HCEC 1CT (cell line): ENCODE results near the gene MAP3K13.
"Not testable (repeated sequence)": the region's sequence is repeated elsewhere in the genome, so short reads cannot be mapped to it uniquely, and the experiment has no call there.

Experiments used
- DNase-seq: peaks from one replicate; pipeline ENCODE4 v3.0.0-alpha.2; 2017

Gene MAP3K13

GRCh38 chr3:185399737-185400667 is 37.1 kb downstream of the MAP3K13 start:
- DNase-seq: peak; percentile 72

DNA sequence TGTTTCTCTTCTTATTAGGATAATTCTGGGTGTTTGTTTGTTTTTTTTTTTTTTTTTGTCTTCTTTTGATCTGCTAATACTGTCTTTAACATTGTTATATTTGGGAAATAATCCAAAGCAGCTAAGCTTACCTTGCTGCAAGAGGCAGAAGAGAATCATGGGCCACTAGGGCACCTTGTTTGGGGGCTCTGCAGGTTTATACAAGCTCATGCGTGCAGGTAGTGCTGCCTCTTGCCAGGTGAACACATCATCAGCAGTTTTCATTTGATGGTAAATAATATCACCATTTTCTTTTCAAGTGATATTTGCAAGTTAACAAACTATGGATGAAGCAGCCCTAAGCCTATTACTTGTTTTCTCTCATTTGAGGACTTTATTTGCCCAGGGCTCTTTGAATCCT is 37.9 kb downstream of the MAP3K13 start:
- no peak for DNase-seq

DNA sequence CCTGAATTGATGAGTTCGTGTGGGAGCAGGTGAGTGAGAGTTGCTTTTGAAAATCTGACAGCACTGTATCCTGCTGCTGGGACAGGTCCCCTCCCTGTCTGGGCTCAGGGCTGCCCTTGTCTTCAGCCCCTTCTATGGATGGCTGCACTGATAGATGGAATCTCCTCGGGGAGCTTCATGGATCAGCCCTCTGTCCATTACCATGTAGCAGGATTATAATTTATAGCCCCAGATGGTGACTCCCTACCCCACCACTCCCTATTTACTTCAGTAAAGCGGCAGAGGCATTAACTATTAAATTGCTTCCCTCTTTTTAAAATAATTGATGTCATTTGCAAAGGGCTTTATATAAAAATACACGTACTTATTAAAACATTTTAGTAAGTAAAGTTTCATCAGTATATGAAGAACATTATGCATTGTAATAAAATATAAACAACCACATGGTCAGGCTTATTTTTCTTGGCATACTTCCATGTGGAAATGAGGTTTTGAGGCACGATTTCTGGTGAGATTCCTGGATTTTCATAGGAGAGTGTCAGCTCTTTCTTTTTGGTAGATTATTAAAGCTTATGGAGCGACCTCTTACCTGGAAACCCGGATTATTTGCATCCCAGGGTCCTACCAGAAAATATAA is 38.5 kb downstream of the MAP3K13 start:
- DNase-seq: peak; percentile 27

- peak; percentile 55 for DNase-seq
Measured at GRCh38 chr3:185402561-185402960, 39.6 kb downstream of the MAP3K13 start.

DNA sequence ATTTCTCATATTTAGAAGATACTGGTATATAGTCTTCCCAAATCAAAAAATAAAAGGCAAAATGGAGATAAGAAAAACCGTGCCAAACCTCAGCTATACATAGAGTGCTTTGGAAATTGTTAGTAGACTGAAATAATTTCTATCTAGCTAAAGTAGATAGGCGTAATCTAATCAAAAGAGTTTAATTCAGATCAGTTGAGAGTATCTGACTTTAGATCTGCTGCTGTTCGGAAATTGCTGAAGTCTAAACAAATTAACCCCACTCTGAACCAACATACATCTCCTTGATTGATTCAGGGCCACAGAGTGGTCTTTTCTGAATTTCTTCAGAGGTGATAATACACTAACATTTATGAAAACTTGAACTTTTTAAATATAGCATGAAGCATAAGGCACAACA is 40.1 kb downstream of the MAP3K13 start:
- no peak for DNase-seq

- DNase-seq: no peak
Measured at GRCh38 chr3:185405243-185405642, 42.3 kb downstream of the MAP3K13 start.

GRCh38 chr3:185405664-185406063 is 42.7 kb downstream of the MAP3K13 start:
- DNase-seq: no peak

DNA sequence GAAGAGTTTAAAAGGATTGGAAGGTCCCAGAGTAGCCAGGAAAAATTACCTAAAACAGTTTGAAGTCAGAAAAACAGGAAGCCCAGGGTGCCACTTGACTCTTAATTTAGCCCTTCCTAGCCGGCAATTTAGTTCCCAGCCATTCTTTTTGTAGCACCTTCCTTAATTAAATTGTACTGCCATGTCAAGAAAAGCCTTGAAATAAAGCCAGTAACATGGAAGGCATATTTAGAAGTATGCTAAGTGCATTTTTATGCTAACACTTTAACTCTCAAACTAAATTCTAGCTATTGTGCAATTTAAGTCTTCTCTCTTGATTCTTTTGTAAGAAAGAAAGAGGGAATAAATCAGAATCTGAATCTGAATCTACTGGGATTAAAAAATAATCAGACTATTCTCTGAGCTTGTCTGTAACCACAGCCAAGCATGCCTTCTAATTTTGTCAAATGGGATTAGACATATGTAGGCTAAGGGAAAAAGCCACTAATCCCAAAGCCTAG is 43.2 kb downstream of the MAP3K13 start:
- no peak for DNase-seq

DNA sequence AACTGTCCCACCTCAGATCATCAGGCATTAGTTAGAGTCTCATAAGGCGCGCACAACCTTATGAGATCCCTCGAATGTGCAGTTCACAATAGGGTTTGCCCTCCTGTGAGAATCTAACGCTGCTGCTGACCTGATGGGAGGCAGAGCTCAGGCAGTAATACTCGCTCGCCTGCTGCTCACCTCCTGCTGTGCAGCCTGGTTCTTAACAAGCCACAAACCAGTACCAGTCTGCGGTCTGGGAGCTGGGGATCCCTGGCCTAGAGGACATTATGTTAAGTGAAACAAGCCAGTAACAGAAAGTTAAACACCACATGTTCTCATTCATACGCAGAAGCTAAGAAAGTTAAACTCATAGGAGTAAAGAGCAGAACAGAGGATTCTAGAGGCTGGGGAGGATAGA is 47.0 kb downstream of the MAP3K13 start:
- DNase-seq: no peak

GRCh38 chr3:185411133-185411532 is 48.2 kb downstream of the MAP3K13 start:
- no peak for DNase-seq

GRCh38 chr3:185416513-185416912 is 53.6 kb downstream of the MAP3K13 start:
- DNase-seq: no peak

GRCh38 chr3:185418561-185418977 is 55.6 kb downstream of the MAP3K13 start:
- DNase-seq: not testable (repeated sequence)

GRCh38 chr3:185420762-185421161 is 57.8 kb downstream of the MAP3K13 start:
- no peak for DNase-seq

DNA sequence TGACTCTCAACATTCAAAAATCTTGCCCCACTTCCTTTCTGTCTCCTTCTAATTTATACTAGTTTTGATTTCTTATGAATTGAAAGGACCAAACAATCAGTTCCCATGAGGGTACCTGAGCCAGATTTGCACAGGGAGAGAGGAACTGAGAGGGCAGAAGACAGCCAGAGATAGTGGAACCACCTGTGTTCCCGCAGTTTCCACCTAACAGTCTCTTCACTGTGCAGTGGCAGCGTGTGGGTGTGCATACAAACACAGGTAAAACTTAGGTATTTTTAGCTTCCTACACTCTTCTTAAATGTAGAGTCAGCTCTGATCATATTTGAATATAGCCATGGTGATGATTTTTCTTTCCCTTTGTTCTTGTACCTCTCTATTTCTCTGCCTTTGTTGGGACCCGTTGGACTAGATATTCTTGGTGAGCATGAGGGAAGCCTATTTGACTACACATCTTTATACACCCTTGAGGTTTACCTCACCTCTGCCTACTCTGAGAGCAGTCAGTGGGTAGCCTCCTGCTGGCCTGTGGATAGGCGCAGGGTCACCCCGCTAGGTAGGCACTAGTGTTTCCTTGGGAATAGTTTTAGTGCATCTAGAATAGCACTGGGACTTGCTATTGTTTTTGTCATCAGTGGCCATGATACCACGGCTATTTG is 58.8 kb downstream of the MAP3K13 start:
- no peak for DNase-seq

- DNase-seq: no peak
Measured at GRCh38 chr3:185422677-185423076, 59.7 kb downstream of the MAP3K13 start.

DNA sequence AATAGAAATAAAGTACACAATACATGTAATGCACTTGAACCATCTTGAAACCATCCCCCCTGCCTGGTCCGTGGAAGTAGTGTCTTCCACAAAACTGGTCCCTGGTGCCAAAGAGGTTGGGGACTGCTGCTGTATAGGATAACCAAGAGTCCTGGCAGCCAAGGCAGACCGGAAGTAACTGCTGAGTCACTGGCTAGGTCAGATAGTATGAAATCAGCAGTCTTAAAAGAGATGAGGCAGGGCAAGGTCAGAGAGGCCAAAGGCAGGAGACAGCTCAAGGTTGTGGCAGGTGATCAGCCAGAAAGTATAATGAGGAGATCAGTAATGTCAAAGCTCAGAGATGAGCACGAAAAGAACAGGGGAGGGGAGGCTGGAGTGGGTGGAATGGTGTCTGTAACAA is 60.2 kb downstream of the MAP3K13 start:
- DNase-seq: peak; percentile 25

DNA sequence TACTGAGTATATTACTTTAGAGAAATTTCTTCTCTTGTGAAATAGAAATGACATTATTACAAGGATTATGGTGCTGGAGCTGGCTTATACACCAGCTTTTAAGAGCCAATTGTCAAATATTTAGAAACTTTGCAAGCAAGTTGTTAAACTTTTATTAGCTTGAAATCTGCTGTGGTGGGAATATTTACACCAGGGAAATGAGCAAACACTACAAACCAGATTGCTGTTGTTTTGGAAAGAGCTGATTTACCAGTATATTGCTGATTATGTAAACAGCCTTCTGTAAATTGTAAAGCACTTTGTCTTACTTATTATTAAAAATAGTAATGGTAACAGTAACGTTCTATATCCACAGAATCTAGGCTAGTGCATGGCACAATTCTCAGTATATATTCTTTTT is 61.5 kb downstream of the MAP3K13 start:
- no peak for DNase-seq

DNA sequence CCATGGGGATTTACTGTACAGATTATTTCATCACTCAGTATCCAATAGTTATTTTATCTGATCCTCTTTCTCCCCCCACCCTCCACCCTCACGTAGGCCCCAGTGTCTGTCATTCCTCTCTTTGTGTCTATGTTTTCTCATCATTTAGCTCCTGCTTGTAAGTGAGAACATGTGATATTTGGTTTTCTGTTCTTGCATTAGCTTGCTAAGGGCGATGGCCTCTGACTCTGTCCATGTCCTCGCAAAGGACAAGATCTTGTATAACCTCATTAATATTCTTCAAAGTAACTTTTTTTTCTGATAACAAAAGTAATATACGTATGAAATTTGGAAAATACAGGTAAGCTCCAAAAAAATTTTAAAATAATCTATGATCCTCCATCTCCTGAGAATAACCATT is 67.4 kb downstream of the MAP3K13 start:
- no peak for DNase-seq

DNA sequence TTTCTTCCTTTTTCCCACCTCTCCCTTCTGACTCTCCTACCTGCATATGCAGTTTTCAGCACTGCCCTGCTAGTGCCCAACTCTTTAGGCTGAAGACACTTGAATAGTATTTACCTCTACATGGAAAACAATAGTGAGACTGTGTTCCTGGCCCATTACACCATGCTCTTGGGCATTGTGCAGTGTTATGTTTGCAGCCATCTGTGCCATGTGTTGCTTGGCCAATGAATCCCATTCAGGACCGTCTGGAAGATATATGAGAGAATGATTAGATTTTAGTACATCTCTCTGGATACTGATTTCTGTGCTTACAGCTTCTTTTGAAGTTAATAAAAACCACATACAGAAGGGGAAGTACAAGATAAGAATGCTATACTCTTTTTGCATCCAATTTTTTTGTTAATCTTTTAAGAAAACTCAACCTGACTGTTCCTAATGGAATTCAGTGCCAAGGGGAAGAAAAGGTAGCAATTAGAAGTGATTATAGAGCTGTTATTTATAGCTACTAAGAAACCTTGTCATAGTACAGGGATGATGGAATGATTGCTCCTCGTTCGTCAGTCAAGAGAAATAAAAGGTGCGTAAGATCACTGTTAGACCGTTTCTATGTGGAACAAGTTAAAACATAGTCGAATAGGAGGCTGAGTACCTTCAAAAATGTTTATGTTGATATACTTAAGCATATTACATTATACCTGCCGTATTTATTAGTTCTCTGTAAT is 77.0 kb downstream of the MAP3K13 start:
- no peak for DNase-seq

- no peak for DNase-seq
Measured at GRCh38 chr3:185442031-185442430, 79.1 kb downstream of the MAP3K13 start.

DNA sequence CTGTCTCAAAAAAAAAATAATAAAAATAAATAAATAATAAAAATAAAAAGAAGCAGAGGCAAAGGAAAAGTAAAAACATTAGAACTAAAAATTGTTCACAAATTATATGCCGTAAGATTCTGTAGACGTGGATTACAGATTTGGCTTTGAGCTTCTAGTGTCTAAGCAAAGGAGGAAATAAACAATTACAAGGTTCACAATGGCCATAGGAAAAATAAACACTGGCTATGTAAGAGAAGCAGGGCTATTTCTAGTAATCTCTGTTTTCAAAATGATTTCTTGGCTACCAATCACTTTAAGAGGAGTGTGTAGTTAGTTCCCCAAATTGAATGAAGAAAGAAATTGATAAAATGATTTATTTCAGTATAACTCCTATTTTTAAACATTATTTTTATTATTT is 81.4 kb downstream of the MAP3K13 start:
- DNase-seq: no peak

DNA sequence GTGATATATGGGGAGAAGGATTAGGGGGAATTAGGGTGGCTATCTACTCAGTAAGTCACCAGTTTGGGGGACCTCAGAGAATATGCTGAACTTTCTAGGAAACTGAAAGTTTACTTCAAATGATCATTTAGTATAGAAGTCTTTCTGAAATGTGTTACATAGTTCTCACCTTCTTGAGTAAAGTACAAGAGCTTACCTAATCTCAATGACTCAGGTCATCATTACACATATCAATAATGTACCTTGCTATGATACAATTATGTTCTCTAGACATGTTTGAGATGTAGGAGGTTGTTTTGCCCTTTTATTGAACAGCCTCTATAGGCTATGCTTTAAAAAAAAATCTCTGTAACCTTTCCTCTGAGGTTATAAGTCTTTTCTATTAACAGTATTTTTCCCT is 85.2 kb downstream of the MAP3K13 start:
- no peak for DNase-seq

DNA sequence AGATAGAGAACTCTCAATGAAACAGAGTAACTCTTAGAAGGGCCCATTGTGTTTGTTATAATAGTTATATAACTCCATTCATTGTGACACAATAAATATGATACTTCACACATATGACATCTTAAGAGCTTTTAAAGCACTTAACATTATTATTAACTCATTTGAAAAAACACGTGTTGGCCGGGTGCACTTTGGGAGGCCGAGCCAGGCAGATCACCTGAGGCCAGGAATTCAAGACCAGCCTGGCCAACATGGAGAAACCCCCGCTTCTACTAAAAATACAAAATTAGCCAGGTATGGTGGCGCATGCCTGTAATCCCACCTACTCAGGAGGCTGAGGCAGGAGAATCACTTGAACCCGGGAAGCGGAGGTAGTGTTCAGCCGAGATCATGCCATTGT is 88.5 kb downstream of the MAP3K13 start:
- not testable (repeated sequence) for DNase-seq
